AG10803 (cell line): ENCODE results near the gene NFATC2IP.

Experiments
- DNase-seq: peaks from one replicate; pipeline ENCODE4 v3.0.0; 2010; ENCODE audit warnings: low read depth
- H3K4me3 ChIP-seq: 2 replicates; pipeline ENCODE4 v1.5.1; 2011; ENCODE audit warnings: mild to moderate bottlenecking, low read length, control low read depth
- TF ChIP-seq, protein P1 (sequence below): conservative IDR thresholded peaks from 2 replicates; pipeline ENCODE4 v1.5.1; 2011; ENCODE audit warnings: mild to moderate bottlenecking, low read length, control low read depth, inconsistent platforms

Gene NFATC2IP

DNA sequence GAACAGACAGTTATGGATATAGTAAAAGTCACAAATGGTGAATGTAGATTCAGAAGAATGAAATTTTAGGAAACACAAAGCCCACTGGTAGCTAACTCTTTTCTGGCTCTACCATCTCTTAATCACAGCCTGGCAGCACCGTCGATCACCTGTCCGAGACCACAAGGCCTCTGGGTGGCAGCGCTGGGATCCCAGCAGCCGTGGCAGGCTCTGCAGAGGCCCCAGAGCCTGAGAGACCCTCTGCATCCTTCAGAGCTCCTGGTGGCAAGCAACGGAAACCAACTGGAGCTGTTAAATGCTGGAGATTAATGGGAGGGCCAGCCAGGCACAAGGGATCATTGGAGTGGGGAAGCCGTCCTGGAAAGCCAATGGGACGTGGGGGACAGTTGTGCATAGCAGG, 60.4 kb downstream of the NFATC2IP start:
- H3K4me3 ChIP-seq, result no peak overlapping the region
- TF ChIP-seq, protein P1, sequence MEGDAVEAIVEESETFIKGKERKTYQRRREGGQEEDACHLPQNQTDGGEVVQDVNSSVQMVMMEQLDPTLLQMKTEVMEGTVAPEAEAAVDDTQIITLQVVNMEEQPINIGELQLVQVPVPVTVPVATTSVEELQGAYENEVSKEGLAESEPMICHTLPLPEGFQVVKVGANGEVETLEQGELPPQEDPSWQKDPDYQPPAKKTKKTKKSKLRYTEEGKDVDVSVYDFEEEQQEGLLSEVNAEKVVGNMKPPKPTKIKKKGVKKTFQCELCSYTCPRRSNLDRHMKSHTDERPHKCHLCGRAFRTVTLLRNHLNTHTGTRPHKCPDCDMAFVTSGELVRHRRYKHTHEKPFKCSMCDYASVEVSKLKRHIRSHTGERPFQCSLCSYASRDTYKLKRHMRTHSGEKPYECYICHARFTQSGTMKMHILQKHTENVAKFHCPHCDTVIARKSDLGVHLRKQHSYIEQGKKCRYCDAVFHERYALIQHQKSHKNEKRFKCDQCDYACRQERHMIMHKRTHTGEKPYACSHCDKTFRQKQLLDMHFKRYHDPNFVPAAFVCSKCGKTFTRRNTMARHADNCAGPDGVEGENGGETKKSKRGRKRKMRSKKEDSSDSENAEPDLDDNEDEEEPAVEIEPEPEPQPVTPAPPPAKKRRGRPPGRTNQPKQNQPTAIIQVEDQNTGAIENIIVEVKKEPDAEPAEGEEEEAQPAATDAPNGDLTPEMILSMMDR, result no peak
- no peak for DNase-seq

DNA sequence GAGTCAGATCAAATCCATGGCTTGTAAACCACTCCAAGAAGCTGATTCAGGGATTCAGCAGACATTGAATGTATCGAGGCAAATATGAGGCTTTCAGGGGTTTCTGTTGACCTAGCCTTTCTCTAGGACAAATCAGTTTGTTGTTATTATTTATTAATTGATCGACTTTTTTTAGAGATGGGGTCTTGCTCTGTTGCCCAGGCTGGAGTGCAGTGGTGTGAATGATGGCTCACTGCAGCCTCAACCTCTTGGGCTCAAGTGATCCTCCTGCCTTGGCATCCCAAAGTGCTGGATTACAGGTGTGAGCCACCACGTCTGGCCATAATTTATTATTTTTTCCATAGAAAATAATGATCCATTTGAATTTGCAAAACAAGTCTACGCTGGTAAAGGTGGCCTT, 61.1 kb downstream of the NFATC2IP start:
- H3K4me3 ChIP-seq, result no peak overlapping the region

DNA sequence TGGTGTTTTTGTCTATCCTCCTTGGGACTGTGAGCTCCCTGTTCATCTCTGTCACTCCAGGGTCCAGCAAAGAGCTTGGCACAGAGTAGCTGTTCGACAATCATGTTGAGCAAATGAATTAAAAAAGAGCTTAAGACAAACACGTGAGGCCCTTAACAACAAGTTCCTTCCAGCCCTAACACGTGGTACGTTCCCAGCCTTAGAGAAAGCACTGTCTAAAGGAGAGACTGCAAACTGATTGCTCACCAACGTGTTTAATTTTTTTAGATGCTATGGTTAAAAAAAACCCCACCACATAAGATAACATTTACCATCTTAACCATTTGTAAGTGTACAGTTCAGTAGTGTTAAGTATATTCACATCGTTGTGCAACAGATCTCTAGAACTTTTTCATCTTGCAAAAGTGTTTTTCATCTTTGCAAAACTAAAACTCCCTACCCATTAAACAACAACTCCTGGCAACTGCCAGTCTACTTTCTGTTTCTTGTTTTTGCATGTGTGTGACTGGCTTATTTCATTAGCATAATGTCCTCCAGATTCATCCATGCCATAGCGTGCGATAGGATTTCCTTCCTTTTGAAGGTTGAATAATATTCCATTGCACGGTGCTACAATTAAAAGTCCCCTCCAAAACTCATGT, 62.3 kb downstream of the NFATC2IP start:
- TF ChIP-seq, protein P1, result no peak
- DNase-seq, result no peak
- no peak overlapping the region for H3K4me3 ChIP-seq

More for the DNA sequence above, 61.1 kb downstream of the NFATC2IP start:
- TF ChIP-seq, protein P1, result no peak
- no peak for DNase-seq

DNA sequence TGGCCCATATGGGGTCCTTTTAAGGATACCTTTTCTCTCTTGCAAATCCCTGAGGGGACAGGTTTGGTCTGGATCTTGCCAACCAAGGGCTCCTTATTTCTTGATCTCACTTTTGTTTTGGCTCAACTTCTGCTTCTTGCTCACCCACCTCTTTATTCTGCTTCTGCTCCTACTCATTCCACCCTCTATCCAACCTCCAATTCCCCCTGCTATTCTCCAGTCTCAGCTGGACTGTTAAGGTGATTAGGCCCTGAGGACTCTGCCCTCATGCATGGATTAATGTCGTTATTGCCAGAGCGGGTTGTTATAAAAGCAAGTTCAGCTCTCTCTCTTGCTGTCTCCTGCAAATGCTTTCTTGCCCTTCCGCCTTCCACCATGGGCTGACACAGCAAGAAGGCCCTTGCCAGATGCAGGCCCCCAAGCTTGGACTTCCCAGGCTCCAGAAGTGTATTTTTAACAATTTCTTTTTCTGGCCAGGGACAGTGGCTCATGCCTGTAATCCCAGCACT, 63.9 kb downstream of the NFATC2IP start:
- no peak for DNase-seq
- TF ChIP-seq, protein P1, result no peak
- H3K4me3 ChIP-seq, result no peak overlapping the region
